HAP-1 (cell line): ENCODE results near the gene C19orf53.
"Not testable (repeated sequence)": the region's sequence is repeated elsewhere in the genome, so short reads cannot be mapped to it uniquely, and the experiment has no call there.

Experiments
- DNase-seq, 2 experiments: peaks; one replicate each; pipeline ENCODE4 v3.0.0-alpha.2; 2016 to 2020; ENCODE audit warnings: low spot score in 2 of 2
- H3K27me3 ChIP-seq: fragments of 250-450 bp; sonication (Bioruptor Pico); 2 replicates; pipeline ENCODE4 v1.5.1; 2020; ENCODE audit warnings: low read depth, mild to moderate bottlenecking, moderate library complexity
- H3K36me3 ChIP-seq: fragments of 250-450 bp; sonication (Bioruptor Pico); replicated peaks from 2 replicates; pipeline ENCODE4 v1.5.1; 2020; ENCODE audit warnings: mild to moderate bottlenecking
- H3K4me1 ChIP-seq: fragments of 250-450 bp; sonication (Bioruptor Pico); 2 replicates; pipeline ENCODE4 v1.5.1; 2020; ENCODE audit warnings: mild to moderate bottlenecking
- H3K4me3 ChIP-seq: fragments of 250-450 bp; sonication (Bioruptor Pico); 2 replicates; pipeline ENCODE4 v1.5.1; 2020; ENCODE audit warnings: mild to moderate bottlenecking, moderate library complexity
- H3K9me3 ChIP-seq: fragments of 250-450 bp; sonication (Bioruptor Pico); 2 replicates; pipeline ENCODE4 v1.5.1; 2020; ENCODE audit warnings: mild to moderate bottlenecking, moderate library complexity
- in situ Hi-C: fragments of 300-500 bp; cut with MboI; formaldehyde crosslinking; loops from 3 replicates; pipeline ENCODE4 v1.14.3; 2020; ENCODE audit warnings: low sequenced_read_pairs, inconsistent platforms, mixed read lengths

C19orf53 gene

DNA sequence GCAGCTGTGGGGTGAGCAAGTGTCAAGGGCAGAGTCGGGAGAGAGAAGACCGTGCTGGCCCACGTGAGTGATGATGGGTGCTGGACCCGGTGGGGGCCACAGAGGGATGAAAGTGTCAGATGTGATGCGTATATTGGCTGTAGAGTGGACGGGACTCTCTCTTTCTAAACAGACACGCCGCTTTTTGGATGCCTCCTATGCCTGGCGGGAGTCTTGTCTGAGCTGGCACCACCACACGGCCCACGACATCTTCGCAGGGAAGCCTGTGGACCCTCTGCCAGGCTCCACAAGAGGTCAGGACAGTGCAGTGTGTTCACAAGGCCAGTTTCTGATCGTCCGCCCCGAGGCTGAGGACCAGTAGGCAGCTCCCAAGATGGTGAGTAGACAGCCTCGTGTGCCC lies 22.8 kb upstream of the C19orf53 start:
- peaks cover 4% of the 10 kb centered on the region; the same call in 1 of the 2 replicates for H3K4me1 ChIP-seq
- no peak overlapping the region for H3K4me3 ChIP-seq
- in situ Hi-C loops: no loop called here
- H3K27me3 ChIP-seq: no peaks in the 10 kb centered on the region
- H3K36me3 ChIP-seq: peaks cover 38% of the 10 kb centered on the region
- DNase-seq: no peak
- H3K9me3 ChIP-seq: 0 out of 2 replicates have a peak, but pooled peaks cover 6% of the 10 kb centered on the region

DNA sequence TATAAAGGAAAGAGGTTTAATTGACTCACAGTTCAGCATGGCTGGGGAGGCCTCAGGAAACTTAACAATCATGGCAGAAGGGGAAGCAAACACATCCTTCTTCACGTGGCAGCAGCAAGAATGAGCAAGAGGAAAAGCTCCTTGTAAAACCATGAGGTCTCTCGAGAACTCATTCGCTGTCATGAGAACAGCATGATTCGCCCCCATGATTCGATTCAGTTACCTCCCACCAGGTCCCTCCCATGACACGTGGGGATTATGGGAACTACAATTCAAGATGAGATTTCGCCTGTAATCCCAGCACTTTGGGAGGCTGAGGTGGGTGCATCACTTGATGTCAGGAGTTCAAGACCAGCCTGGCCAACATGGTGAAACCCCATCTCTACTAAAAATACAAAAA lies 20.6 kb upstream of the C19orf53 start:
- peaks cover 55% of the 10 kb centered on the region for H3K36me3 ChIP-seq
- H3K4me1 ChIP-seq, in situ Hi-C loops, H3K9me3 ChIP-seq, DNase-seq, H3K4me3 ChIP-seq, H3K27me3 ChIP-seq: not testable (repeated sequence)

DNA sequence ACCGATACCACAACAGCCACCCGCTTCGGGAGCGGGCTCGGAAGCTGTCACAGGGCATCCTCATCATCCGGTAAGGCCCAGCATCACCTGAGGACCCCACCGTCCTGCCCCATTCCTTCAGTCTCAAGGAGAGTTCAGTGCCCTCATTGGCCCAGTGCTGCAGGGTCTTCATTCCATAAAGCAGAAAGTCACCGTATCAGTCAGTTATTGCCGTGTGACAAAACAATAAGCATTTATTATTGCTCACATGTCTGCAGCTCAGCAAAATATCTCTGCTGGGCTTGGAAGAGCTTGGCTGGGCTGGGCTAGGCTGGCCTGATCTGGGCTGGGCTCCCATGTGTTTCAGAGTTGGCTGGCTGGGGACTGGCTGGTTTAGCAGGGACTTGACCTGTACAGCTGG lies 18.0 kb upstream of the C19orf53 start:
- H3K4me3 ChIP-seq: no peak overlapping the region
- H3K27me3 ChIP-seq: no peaks in the 10 kb centered on the region
- peaks cover 77% of the 10 kb centered on the region for H3K36me3 ChIP-seq
- no peaks in the 10 kb centered on the region for H3K4me1 ChIP-seq
- no peak for DNase-seq
- in situ Hi-C loops: no loop called here
- H3K9me3 ChIP-seq: no peaks in the 10 kb centered on the region

DNA sequence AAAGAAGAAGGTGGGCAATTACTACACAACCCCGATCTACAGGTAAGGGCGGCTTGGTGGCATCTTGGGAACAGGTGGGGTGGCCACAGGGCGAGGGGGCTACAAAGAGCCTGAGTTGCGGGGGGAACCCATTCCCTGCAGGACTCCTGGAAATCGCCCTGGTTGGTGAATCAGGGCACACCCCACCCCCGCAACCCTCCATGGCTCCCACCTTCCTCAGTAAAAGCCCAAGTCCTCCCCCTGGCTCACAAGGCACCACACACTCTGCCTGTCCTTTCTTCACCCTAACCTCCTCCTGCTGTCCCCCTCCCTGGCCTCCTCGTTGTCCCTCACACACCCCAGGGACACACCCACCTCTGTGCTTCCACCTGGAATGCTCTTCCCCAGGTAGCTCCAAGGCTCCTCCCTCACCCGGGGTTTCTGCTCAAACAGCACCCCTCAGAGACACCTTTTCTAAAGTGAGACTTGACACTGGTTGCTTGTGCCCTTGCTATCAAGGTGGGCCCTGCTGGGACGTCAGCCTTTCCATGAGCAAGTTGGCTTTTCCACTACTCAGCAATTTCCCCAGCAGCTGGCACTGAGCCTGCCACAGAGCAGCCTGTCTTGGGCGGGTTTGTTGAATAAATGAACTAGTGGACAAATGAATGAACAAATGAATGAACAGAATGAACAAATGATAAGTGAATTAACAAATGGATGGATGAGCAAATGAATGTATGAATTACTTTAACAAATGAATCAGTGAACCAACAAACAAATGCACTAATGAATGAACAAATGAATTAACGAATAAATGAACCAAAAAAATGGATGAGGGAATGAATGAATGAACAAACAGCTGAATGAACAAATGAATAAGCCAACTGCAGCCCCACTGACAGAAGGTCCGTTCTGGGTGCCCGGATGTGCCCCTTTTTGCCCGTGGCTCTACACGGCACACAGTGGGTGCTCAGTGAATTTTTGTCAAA lies 16.2 kb upstream of the C19orf53 start:
- H3K9me3 ChIP-seq: no peaks in the 10 kb centered on the region
- in situ Hi-C loops: no loop called here
- no peaks in the 10 kb centered on the region for H3K27me3 ChIP-seq
- peaks cover 72% of the 10 kb centered on the region for H3K36me3 ChIP-seq
- H3K4me1 ChIP-seq: no peaks in the 10 kb centered on the region
- no peak for DNase-seq
- no peak overlapping the region for H3K4me3 ChIP-seq

DNA sequence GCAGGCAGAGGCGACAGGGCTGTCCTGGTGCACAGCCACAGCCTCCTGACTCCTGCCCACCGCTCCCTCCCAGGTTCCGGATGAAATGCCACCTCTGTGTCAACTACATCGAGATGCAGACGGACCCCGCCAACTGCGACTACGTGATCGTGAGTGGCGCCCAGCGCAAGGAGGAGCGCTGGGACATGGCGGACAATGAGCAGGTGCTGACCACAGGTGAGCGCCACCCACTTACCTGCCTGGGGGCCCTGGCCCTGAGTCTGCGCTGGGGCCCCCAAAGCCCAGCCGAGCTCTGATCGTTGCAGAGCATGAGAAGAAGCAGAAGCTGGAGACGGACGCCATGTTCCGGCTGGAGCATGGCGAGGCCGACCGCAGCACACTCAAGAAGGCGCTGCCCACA lies 15.5 kb upstream of the C19orf53 start:
- DNase-seq: no peak
- no peaks in the 10 kb centered on the region for H3K27me3 ChIP-seq
- in situ Hi-C loops: no loop called here
- no peaks in the 10 kb centered on the region for H3K9me3 ChIP-seq
- peaks cover under 1% of the 10 kb centered on the region for H3K4me1 ChIP-seq
- H3K36me3 ChIP-seq: peaks cover 70% of the 10 kb centered on the region
- H3K4me3 ChIP-seq: no peak overlapping the region

DNA sequence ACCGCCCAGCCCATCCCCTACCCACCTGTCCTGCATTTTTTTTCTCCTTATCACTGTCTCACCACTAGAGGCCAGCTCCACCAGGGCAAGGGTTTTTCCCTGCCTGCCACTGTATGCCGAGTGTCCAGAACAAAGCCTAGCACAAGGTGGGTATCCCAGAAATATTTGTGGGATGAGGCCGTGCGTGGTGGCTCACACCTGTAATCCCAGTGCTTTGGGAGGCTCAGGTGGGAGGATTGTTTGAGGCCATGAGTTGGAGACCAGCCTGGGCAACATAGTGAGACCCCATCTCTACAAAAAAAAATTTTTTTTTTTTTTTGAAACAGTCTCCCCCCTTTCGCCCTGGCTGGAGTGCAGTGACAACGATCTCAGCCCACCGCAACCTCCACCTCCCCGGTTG lies 12.8 kb upstream of the C19orf53 start:
- Histone ChIP-seq H3K9me3 (no peaks in the 10 kb centered on the region), H3K36me3 (peaks cover 60% of the 10 kb centered on the region), H3K27me3 (no peaks in the 10 kb centered on the region), H3K4me1 (peaks cover 8% of the 10 kb centered on the region), H3K4me3 (no peak overlapping the region)
- in situ Hi-C loops: no loop called here
- no peak for DNase-seq

DNA sequence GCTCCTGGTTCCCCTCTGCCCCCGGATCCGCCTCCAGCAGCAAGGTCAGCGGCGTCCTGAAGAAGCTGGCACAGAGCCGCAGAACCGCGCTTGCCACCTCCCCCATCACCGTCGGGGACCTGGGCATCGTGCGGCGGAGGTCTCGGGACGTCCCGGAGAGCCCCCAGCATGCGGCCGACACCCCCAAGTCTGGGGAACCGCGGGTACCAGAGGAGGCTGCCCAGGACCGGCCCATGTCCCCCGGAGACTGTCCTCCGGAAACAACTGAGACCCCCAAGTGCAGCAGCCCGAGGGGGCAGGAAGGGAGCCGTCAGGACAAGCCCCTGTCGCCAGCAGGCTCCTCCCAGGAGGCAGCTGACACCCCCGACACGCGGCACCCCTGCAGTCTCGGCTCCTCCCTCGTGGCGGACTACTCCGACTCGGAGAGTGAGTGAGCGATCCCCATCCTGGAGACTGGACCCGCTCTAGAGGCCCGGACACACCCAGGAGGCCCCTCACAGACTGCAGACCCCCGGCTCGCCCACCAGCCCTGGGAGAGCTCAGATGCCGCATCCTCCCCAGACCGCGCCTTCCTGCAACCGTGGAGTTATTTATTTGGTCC lies 11.5 kb upstream of the C19orf53 start:
- Histone ChIP-seq H3K36me3 (peaks cover 54% of the 10 kb centered on the region), H3K4me3 (no peak overlapping the region), H3K27me3 (no peaks in the 10 kb centered on the region), H3K9me3 (no peaks in the 10 kb centered on the region), H3K4me1 (peaks cover 8% of the 10 kb centered on the region)
- no peak for DNase-seq
- in situ Hi-C loops: no loop called here

DNA sequence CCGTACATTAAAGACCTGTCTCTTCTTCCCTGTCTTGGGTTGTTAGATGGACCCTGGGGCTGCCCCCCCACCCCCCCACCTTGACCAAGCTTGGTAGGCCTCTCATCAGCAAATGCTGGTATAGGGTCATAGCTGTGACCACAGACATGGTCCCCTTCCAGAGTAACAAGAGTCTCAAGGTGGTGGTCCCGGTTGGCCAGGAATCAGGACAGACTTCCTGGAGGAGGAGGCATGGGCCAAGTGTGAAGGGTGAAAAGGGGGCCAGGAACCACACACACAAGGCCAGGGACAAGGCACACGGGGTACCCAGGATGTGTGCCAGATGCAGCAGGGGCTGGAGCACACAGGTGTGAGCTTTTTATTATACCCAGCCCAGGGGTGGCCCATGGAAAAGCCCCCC lies 11.0 kb upstream of the C19orf53 start:
- no peaks in the 10 kb centered on the region for H3K9me3 ChIP-seq
- H3K36me3 ChIP-seq: peaks cover 53% of the 10 kb centered on the region
- no peaks in the 10 kb centered on the region for H3K27me3 ChIP-seq
- no peak for DNase-seq
- in situ Hi-C loops: no loop called here
- H3K4me1 ChIP-seq: peaks cover 8% of the 10 kb centered on the region
- no peak overlapping the region for H3K4me3 ChIP-seq

DNA sequence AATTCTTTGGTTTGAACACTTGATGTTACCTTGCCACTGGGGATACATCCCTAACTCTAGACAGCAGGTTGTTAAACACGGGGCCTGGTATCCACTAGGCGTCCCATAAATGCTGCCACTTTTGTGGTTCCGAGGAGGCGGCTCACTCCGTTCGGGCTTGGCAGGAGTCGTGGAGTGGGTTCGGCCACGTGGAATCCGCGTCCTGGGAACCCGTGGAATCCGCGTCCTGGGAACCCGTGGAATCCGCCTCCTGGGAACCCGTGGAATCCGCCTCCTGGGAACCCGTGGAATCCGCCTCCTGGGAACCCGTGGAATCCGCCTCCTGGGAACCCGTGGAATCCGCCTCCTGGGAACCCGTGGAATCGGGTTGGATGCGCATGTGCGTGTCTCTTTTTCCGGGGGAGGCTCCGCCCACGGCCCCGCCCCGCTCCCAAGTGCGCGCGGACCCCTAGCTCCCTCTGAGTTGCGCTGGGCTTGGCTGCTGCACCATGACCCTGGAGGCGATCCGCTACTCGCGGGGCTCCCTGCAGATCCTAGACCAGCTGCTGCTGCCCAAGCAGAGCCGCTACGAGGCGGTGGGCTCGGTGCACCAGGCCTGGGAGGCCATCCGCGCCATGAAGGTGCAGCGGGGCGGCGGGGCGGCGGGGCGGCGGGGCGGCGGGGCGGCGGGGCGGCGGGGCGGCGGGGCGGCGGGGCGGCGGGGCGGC lies 10.0 kb upstream of the C19orf53 start, which contains the start of gene MRI1:
MRI1 (plus strand) TSS at position 422 of the 707 bp plus-strand sequence; CDS start at position 489, 67 bp downstream.
- Histone ChIP-seq H3K27me3 (no peaks in the 10 kb centered on the region), H3K9me3 (no peaks in the 10 kb centered on the region), H3K36me3 (peaks cover 53% of the 10 kb centered on the region), H3K4me3 (peak within 1 kb of the TSS; percentile 67), H3K4me1 (peaks cover 8% of the 10 kb centered on the region)
- peak; percentile 69 to 91 for DNase-seq
- in situ Hi-C loops: no loop called here

DNA sequence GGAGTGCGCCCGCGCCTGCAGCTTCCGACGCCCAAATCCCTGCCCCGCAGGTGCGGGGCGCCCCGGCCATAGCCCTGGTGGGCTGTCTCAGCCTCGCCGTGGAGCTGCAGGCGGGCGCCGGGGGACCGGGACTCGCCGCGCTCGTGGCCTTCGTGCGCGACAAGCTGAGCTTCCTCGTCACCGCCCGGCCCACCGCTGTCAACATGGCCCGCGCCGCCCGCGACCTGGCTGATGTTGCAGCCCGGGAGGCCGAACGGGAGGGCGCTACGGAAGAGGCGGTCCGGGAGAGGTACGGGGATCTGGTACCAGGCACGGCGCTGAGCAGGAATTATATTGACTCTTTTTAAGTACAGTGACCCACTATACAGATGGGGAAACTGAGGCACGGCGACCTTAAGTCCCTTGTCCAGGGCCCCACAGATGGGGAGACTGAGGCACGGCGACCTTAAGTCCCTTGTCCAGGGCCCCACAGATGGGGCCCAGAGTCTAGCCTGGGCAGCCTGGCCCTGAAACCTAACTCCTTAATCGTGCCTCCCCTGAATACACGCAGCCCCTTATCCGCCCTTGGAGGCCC lies 9.3 kb upstream of the C19orf53 start:
- H3K4me3 ChIP-seq: peak overlapping the region; percentile 67
- H3K4me1 ChIP-seq: peaks cover 8% of the 10 kb centered on the region
- no peaks in the 10 kb centered on the region for H3K27me3 ChIP-seq
- in situ Hi-C loops: no loop called here
- peaks cover 55% of the 10 kb centered on the region for H3K36me3 ChIP-seq
- peak in 1 of 2 experiments; percentile 50 for DNase-seq
- no peaks in the 10 kb centered on the region for H3K9me3 ChIP-seq

DNA sequence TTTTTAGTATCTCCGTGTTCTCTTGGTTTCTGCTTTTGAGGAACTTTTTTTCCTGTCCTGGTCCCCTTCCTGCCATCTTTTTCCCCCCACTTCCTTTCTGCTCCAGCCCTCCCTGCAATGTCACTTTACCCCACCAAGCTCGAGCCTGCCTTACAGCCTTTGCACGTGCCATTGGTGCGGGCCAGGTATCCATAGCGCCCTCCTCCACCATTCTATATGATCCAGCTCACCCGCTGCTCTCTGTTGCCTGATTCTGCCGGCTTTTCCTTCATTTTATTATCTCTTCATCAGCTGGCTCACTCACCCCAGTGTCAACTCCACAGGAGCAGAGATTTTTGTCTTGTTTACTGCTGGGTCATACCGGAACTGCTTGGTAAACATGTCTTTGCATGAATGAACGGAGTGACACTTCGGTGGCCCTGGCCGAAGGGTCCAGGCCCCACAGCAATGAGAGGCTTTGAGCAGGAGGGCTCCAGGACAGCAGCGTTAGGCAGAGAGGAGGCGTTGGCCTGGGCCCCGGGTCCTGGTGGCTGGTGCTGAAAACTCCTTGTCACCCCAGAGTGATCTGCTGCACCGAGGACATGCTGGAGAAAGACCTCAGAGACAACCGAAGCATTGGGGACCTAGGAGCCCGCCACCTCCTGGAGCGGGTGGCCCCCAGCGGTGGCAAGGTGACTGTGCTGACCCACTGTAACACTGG lies 8.7 kb upstream of the C19orf53 start:
- H3K9me3 ChIP-seq: no peaks in the 10 kb centered on the region
- peak overlapping the region; percentile 67 for H3K4me3 ChIP-seq
- no peaks in the 10 kb centered on the region for H3K27me3 ChIP-seq
- H3K4me1 ChIP-seq: peaks cover 8% of the 10 kb centered on the region
- DNase-seq: peak in 1 of 2 experiments; percentile 56
- in situ Hi-C loops: no loop called here
- peaks cover 55% of the 10 kb centered on the region for H3K36me3 ChIP-seq

DNA sequence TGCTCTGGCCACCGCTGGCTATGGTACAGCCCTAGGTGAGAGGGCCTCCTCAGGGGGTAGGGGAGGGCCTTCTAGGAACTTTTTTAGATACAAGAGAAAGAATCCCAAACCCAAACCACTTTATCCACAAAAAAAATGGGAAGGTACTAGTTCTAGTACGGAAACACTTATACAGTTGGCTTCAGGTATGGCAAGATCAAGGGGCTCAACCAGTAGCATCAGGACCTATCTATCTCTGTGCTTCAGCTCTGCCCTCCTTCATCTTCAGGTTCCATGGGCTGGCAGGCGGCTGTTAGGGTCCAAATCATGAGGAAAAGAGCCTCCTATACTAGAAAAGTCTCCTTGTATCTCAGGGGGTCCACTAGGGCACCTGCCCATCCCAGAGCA lies 8.2 kb upstream of the C19orf53 start:
- H3K9me3 ChIP-seq: no peaks in the 10 kb centered on the region
- H3K27me3 ChIP-seq: no peaks in the 10 kb centered on the region
- no peak overlapping the region; the same call in 1 of the 2 replicates for H3K4me3 ChIP-seq
- no peak for DNase-seq
- peaks cover 53% of the 10 kb centered on the region for H3K36me3 ChIP-seq
- H3K4me1 ChIP-seq: peaks cover 8% of the 10 kb centered on the region
- in situ Hi-C loops: no loop called here

DNA sequence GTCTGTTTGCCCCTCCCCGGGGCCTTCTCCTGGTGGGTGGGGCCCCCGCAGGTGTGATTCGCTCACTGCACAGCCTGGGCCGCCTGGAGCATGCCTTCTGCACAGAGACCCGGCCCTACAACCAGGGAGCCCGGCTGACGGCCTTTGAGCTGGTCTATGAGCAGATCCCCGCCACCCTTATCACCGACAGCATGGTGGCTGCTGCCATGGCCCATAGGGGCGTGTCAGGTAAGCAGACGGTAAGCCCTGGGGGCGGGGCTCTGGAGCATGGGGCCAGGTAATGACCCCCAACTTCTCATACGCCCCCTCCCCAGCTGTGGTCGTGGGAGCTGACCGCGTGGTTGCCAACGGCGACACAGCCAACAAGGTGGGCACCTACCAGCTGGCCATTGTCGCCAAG lies 5.7 kb upstream of the C19orf53 start:
- no peaks in the 10 kb centered on the region for H3K27me3 ChIP-seq
- peaks cover 56% of the 10 kb centered on the region for H3K36me3 ChIP-seq
- DNase-seq: no peak
- H3K4me1 ChIP-seq: peaks cover 8% of the 10 kb centered on the region
- no peak overlapping the region for H3K4me3 ChIP-seq
- H3K9me3 ChIP-seq: no peaks in the 10 kb centered on the region
- in situ Hi-C loops: no loop called here
